ENCODE measurements around the gene JADE3. TPM values are rescaled to one million over a fixed set of nuclear protein-coding genes. Genes with fewer than 3 reads are reported as not detected.

Gene JADE3
- total RNA-seq, 1 donor from 2014 or later = 1.8 TPM

GRCh38 chrX:46917622-46918021, 5.4 kb downstream of the JADE3 start:
- Histone ChIP-seq H3K27me3 (no peaks in the 10 kb centered on the region), H3K36me3 (no peaks in the 10 kb centered on the region), H3K4me3 (no peak overlapping the region), H3K27ac (no peak overlapping the region), H3K4me1 (peaks cover 0 to 2% of the 10 kb centered on the region in 2 donors), H3K9me3 (peaks cover 0 to 4% of the 10 kb centered on the region in 2 donors)
- intact Hi-C loops (cut with DNase I) = no loop called here
- no peak for TF ChIP-seq CTCF (IDR thresholded peaks at IDR 0.05)
- DNase-seq (ENCODE audit: low spot score in 2 of 2) = no peak

- peaks cover 0 to 4% of the 10 kb centered on the region in 2 donors for H3K9me3 ChIP-seq
- intact Hi-C loops (cut with DNase I) = no loop called here
- no peak overlapping the region for H3K4me3 ChIP-seq
- no peaks in the 10 kb centered on the region for H3K36me3 ChIP-seq
- H3K4me1 ChIP-seq = peaks cover 0 to 2% of the 10 kb centered on the region in 2 donors
- DNase-seq (ENCODE audit: low spot score in 2 of 2) = no peak
- no peak for TF ChIP-seq CTCF (IDR thresholded peaks at IDR 0.05)
- no peak overlapping the region for H3K27ac ChIP-seq
- H3K27me3 ChIP-seq = no peaks in the 10 kb centered on the region
Measured at GRCh38 chrX:46918434-46918833, 6.2 kb downstream of the JADE3 start.

- intact Hi-C loops (cut with DNase I) = no loop called here
- Histone ChIP-seq H3K4me3 (no peak overlapping the region), H3K9me3 (peaks cover 0 to 4% of the 10 kb centered on the region in 2 donors), H3K27ac (no peak overlapping the region), H3K4me1 (no peaks in the 10 kb centered on the region), H3K36me3 (no peaks in the 10 kb centered on the region), H3K27me3 (no peaks in the 10 kb centered on the region)
- DNase-seq (ENCODE audit: low spot score in 2 of 2) = no peak
- TF ChIP-seq CTCF (IDR thresholded peaks at IDR 0.05) = no peak
Measured at GRCh38 chrX:46920235-46920634, 8.0 kb downstream of the JADE3 start.

GRCh38 chrX:46922611-46923010, 10.4 kb downstream of the JADE3 start:
- no peak for TF ChIP-seq CTCF (IDR thresholded peaks at IDR 0.05)
- H3K27me3 ChIP-seq = no peaks in the 10 kb centered on the region
- no peaks in the 10 kb centered on the region for H3K36me3 ChIP-seq
- H3K9me3 ChIP-seq = peaks cover 0 to 4% of the 10 kb centered on the region in 2 donors
- no peak overlapping the region for H3K27ac ChIP-seq
- H3K4me1 ChIP-seq = no peaks in the 10 kb centered on the region
- intact Hi-C loops (cut with DNase I) = no loop called here
- DNase-seq (ENCODE audit: low spot score in 2 of 2) = no peak
- H3K4me3 ChIP-seq = no peak overlapping the region

- Histone ChIP-seq H3K36me3 (no peaks in the 10 kb centered on the region), H3K27ac (no peak overlapping the region), H3K4me3 (no peak overlapping the region), H3K9me3 (no peaks in the 10 kb centered on the region), H3K27me3 (no peaks in the 10 kb centered on the region), H3K4me1 (no peaks in the 10 kb centered on the region)
- DNase-seq (ENCODE audit: low spot score in 2 of 2) = no peak
- intact Hi-C loops (cut with DNase I) = no loop called here
- no peak for TF ChIP-seq CTCF (IDR thresholded peaks at IDR 0.05)
Measured at GRCh38 chrX:46927718-46928117, 15.5 kb downstream of the JADE3 start.

All from ascending aorta (tissue), 2 donors.